NCI-H69 (cell line): ENCODE measurements around the gene ELAVL2.

Source experiments
- DNase-seq: peaks from one replicate; lab custom pipeline; 2025; lab: John Stamatoyannopoulos, UW

ELAVL2 gene

GRCh38 chr9:23821375-23822181 lies 4.5 kb downstream of the ELAVL2 start:
- peak; percentile 97 for DNase-seq

GRCh38 chr9:23820451-23821374 lies 5.3 kb downstream of the ELAVL2 start:
- peak; percentile 88 for DNase-seq

DNA sequence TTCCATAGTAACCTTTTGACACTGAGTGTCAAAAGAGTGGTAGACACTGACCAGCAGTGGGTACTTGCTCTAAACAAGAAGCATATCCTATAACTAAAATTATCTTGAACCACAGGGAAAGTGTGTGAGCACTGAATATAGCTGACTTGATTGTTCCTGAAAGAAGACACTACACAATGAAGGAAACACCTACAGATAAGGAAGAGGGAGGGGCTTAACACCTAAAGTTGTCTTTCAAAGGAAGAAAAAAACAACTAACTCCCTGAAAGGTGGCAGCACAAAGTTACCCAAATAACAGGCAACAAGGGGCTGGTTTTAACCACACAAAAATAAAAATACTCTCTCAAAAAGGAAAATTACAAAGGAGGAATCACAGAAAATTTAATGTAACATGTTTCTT lies 6.6 kb downstream of the ELAVL2 start:
- no peak for DNase-seq

DNA sequence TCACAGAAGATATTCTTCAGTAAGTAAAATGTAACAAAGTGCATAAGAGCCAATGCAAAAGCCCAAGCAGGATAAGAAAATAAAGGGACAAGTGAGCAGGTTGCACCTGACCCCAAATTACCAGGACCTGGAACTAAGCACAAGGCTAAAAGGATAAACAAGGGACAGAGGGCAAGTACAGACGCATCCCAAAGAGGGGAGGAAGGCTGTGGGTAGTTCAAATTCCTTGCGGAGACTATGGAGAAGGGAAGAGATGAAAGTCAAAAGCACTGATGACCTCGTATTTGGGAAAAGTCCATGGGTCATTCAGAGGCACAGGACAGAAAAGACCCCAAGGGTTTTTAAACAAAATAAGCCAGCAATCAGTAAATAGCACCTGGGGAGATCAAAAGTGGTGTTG lies 11.8 kb downstream of the ELAVL2 start:
- peak; percentile 55 for DNase-seq

DNA sequence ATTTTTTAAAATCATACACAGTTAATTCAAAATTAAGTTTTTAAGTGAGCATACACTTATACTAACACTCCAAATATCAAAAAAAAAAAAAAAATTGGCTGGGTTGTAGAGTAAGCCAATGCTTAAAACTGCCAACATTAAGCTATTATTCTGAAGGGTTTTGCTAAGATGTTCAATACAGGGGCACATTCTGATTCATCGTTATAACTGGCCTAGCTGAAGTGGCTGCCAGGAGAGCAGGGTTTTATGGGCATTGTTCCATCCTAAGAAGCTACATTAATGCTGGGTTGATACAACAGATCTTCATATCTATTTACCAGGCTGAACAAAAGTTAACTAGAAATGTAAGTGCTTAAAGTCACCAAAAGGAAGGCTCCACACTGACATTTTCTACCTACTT lies 13.4 kb downstream of the ELAVL2 start:
- no peak for DNase-seq

GRCh38 chr9:23811633-23812032 lies 14.4 kb downstream of the ELAVL2 start:
- no peak for DNase-seq

DNA sequence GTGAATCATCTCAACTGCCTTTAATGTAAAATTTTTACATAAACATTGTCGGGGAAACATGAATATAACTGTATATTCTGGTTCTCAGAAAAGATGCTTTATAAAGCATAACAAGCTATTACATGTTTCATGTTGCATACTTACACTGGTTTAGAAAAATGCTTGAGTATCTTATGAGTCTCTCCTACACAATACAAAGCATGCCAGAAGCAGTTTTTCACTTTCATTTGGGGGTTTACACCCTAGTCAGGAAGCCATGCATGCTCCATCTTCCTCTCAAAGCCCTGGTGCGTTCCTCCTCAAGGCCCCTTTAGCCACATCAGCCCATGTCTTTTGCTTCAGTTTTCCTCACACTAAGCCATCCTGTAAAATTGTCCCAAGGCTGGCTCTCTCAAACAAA lies 22.8 kb downstream of the ELAVL2 start:
- no peak for DNase-seq

- DNase-seq: no peak
These were observed 24.5 kb downstream of the ELAVL2 start for GRCh38 chr9:23801523-23801922.

DNA sequence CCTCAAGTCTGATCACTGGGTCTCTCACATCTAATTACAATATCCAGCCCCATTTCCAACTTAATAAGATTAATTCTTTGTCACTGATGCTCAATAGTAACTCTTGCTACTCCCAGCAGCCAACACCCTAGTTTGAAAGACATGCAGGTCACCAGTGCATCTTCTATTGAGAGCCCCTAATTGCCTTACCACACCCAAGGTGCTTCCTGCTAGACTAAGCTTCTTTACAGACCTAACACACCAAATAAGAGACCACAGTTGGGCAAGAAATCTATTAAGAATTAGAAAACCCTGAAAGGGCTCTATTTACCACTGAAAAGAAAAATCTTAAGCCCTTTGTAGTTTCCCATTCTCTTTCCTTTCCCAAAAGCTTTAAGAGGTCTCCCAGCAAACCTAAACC lies 26.5 kb downstream of the ELAVL2 start:
- peak; percentile 58 for DNase-seq

- DNase-seq: peak; percentile 62
These were observed 27.7 kb downstream of the ELAVL2 start for GRCh38 chr9:23798325-23798724.

DNA sequence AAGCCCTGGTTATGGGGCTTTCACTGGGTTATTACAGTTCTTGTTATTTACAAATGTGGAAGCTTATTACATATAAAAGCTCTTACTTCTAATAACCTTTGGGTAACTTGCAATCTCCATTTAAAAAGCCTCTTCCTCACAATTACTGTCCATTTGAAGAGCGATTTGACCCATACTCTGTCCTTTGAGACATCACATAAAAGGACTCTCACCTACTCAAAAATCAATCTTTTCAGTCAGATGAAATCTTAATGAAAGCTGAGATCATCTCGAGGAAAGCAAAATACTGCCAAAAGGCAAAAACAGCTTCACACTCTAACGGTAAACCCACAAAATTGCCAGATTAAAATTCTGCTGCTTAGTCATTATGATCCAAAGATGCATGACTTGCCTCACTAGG lies 29.8 kb downstream of the ELAVL2 start:
- DNase-seq: no peak

DNA sequence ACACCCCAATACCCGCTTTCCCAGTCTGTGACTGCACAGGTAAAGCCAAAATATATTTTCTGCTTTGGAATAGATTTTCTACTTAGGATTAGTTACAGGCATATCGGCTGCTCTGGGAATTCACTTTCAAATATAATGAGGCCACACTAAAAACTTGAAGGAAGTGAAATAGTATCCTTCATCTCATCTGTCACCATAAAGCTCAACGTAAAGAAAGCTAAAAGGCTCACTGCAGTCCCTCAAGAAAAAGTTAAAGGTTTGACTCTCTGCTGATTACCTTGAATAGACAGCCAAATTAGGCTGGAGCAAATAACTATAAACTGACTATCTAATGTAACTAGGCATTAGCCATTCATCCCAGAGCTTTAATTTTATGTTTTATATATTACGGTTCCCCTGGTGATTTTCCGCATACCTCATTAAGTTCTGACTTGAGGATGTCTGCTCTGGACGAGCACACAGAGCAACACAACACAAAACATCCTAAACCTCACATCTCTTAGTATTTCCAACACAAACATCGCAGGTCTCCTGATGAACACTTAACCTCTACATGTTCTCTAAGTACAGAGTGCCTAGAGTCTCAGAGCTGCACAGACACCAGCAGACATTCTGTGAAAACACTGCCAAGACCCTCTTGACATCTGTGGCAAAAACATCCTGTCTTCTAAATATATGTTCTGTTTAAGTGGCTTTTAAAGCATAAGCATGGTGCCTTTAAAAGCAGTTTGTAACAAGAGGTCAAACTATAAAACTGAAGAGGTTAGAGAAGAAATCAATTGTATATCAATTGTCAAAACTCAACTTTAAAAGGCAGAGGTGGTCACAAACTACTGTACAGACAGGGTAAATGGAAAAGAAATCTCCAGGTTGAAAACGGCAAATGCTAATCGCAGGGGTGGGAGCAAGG lies 35.4 kb downstream of the ELAVL2 start:
- DNase-seq: peak; percentile 63

DNA sequence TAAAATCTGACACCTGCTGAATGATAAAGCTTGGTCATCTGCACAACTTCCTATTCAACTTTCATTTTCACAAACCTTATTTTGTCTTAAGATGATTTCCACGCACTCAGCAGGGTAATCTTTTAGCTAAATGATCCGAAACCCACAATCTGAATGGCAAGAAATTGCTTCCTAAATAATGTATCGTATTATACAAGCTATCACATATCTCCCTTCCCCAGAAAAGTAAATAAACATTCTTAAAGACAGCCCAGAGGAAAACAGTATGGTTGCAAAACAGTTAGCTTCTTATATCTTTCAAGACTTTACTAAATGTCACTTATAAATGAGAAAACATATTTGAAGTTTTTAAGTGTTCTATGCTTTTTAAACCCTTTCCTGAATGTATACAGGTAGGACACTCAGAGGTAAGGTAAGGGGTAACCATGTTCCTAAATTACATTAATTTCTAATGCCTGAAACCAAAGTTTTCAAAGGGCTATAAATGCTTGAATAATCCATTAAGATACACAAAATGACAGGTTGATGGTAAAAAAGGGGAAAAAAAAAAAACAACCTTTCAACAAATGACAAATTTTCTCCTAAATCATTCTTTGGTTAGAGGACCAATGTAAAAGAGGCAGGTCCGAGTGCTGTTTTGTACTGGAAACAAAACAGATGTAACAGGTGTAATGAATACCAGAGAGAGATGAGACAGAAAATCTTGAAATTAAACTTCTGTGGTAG lies 36.3 kb downstream of the ELAVL2 start:
- DNase-seq: peak; percentile 31

- peak; percentile 38 for DNase-seq
These were observed 41.1 kb downstream of the ELAVL2 start for GRCh38 chr9:23784962-23785361.

- DNase-seq: no peak
These were observed 42.5 kb downstream of the ELAVL2 start for GRCh38 chr9:23783509-23783908.

DNA sequence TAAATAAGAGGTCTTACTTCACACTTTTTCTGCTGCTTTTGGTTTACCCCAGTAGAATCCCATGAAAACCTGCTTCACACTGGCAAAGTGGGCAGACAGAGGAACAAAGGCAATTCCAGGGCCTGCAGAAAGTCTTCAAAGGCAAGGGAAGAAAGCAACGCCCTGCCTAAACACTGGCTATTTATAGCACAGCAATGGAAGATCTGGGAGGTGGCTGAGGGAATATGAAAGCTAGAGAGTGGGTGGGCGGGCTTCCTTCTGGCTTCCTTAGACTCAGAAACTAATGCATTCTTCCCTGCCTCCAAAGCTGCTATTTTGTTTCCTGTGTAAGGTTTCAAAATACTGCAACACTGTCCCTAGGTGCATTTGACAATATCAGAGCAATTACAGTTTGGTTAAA lies 46.8 kb downstream of the ELAVL2 start:
- DNase-seq: peak; percentile 75

- DNase-seq: no peak
These were observed 48.7 kb downstream of the ELAVL2 start for GRCh38 chr9:23777328-23777727.

DNA sequence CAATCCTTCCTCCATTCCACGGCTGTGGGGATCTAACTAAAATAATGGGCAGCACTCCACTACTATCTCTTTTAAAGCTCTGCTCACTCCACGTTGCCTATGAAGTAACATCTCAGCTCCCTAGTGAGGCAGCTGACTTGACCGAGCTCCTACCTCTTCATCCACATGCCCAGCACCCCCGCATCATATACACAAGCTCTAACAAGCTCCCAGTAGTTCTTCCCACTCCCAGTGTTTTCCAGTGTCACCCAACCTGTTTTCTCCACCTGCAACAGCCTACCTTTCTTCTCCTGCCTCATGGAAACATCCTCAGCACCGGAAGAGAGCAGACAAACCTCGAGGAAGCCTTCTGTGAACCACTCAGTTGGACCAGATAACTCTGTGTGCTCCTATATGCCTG lies 50.5 kb downstream of the ELAVL2 start:
- no peak for DNase-seq

DNA sequence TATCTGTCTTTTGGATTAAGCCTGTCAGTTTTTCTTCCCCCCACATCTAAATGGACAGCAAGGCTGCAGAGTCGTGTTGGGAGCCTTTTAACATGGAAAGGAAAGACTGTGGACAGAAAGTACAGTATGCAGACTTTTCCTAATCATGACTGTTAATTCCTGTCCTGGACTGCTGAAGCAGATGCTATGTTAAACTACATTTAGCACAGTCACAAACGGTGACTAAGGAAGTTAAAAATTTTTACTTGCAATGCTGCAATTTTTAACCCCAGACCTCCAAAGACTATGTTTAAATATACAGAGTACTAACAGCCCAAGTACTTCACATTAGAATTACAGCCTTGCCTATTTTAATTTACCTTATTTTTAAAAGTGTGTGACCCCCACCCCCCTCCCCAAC lies 51.8 kb downstream of the ELAVL2 start:
- no peak for DNase-seq

- DNase-seq: no peak
These were observed 53.7 kb downstream of the ELAVL2 start for GRCh38 chr9:23772385-23772783.

- DNase-seq: peak; percentile 31
These were observed 54.2 kb downstream of the ELAVL2 start for GRCh38 chr9:23771746-23772384.
